Gastrocnemius medialis (tissue), 4 donors: Measurements from ENCODE around the gene ASTN1.

Source experiments
- POLR2A ChIP-seq, 2 donors: fragments of 450-650 bp; IDR thresholded peaks; one replicate each; pipeline ENCODE4 v1.6.1; 2017; ENCODE audit warnings: antibody characterized with exemption in 2 of 2, mild to moderate bottlenecking in 2 of 2, moderate library complexity in 2 of 2
- TF ChIP-seq, protein P1 (sequence below), 5 experiments: fragments of 450-650 bp in 3 of 5; fragments of 200-600 bp in 2 of 5; sonication (generic) in 2 of 5; IDR thresholded peaks in 4 of 5; conservative IDR thresholded peaks in 1 of 5; 1 replicate in 4 of 5; 2 replicates in 1 of 5; pipeline ENCODE4 v1.5.1; 2016 to 2019; ENCODE audit warnings: antibody characterized with exemption in 5 of 5, mild to moderate bottlenecking in 3 of 5, moderate library complexity in 3 of 5

DNA sequence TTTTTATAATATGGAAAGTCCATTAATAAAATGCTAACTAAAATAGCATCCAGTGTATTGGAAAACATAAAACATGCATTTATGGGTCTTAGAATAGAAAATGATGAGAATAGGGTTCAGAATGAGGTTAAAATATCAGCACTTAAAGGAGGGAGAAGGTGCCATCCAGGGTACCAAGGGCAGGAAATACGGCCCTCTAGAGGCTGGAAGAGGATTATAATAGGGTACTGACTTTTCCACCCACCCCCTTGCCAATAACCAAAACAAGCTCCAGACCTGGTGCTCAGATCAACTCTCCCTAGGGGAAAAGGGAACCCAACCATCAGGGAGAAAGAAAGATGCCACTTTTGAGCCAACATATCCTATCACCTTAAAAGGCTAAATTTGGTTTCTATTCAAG, 26.7 kb downstream of the ASTN1 start:
- TF ChIP-seq, protein P1, sequence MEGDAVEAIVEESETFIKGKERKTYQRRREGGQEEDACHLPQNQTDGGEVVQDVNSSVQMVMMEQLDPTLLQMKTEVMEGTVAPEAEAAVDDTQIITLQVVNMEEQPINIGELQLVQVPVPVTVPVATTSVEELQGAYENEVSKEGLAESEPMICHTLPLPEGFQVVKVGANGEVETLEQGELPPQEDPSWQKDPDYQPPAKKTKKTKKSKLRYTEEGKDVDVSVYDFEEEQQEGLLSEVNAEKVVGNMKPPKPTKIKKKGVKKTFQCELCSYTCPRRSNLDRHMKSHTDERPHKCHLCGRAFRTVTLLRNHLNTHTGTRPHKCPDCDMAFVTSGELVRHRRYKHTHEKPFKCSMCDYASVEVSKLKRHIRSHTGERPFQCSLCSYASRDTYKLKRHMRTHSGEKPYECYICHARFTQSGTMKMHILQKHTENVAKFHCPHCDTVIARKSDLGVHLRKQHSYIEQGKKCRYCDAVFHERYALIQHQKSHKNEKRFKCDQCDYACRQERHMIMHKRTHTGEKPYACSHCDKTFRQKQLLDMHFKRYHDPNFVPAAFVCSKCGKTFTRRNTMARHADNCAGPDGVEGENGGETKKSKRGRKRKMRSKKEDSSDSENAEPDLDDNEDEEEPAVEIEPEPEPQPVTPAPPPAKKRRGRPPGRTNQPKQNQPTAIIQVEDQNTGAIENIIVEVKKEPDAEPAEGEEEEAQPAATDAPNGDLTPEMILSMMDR (IDR thresholded peaks at IDR 0.05 in 4 of 5, conservative IDR thresholded peaks at IDR 0.05 in 1 of 5) = no peak
- TF ChIP-seq POLR2A (IDR thresholded peaks at IDR 0.05) = no peak
